Neural progenitor cell (in vitro differentiated cells): ENCODE measurements around the gene TBCEL.

ENCODE experiments used
- CTCF ChIP-seq: fragments of 200-600 bp; sonication (generic); IDR thresholded peaks from 2 replicates; pipeline ENCODE4 v1.5.1; 2017; ENCODE audit warnings: antibody characterized with exemption, mild to moderate bottlenecking
- EZH2 ChIP-seq: fragments of 200-600 bp; sonication (generic); IDR thresholded peaks from 2 replicates; pipeline ENCODE4 v1.6.1; 2017; ENCODE audit warnings: antibody characterized with exemption, mild to moderate bottlenecking, moderate library complexity
- EZH2phosphoT487 ChIP-seq: fragments of 200-600 bp; sonication (generic); IDR thresholded peaks from 2 replicates; pipeline ENCODE4 v1.6.1; 2017; ENCODE audit warnings: antibody characterized with exemption

- TF ChIP-seq CTCF: no peak
- TF ChIP-seq EZH2: no peak
- TF ChIP-seq EZH2phosphoT487: no peak
Observed at GRCh38 chr11:121029153-121029552, 5.3 kb downstream of the TBCEL start.
